Caco-2 (cell line): Measurements from ENCODE around the gene TGM5. TPM values are rescaled to one million over a fixed set of nuclear protein-coding genes. Genes with fewer than 3 reads are reported as not detected.
"Not testable (repeated sequence)": the region's sequence is repeated elsewhere in the genome, so short reads cannot be mapped to it uniquely, and the experiment has no call there.

Experiments used
- BruUV-seq: library from RNA; stranded (reverse); fragments of 400-500 nt; replicated peaks from 2 replicates; lab custom pipeline; 2021; lab: Mats Ljungman, UMichigan
- CTCF ChIA-PET: fragments of 300-600 bp; sonication (Branson Sonifier 250); formaldehyde crosslinking; loops from one replicate; lab custom pipeline; 2022; ENCODE audit warnings: antibody characterized with exemption; lab: Charles Lee
- POLR2A ChIA-PET: fragments of 300-600 bp; sonication (Branson Sonifier 250); formaldehyde crosslinking; loops from one replicate; lab custom pipeline; 2022; ENCODE audit warnings: antibody characterized with exemption; lab: Charles Lee
- DNase-seq, 2 experiments: peaks; one replicate each; pipeline versions ENCODE4 v3.0.0 to v3.0.0-alpha.2; 2020 to 2022
- H3K27me3 ChIP-seq: replicated peaks from 2 replicates; pipeline ENCODE4 v1.6.0; 2011; ENCODE audit warnings: low read length; ENCODE audit not compliant: control insufficient read depth, insufficient read depth
- H3K36me3 ChIP-seq: 2 replicates; pipeline ENCODE4 v1.5.1; 2011; ENCODE audit warnings: low read length; ENCODE audit not compliant: control insufficient read depth, insufficient read depth
- H3K4me1 ChIP-seq: fragments of 250-450 bp; sonication (Bioruptor Pico); 2 replicates; pipeline ENCODE4 v1.5.1; 2020; ENCODE audit warnings: mild to moderate bottlenecking
- H3K4me3 ChIP-seq: 2 replicates; pipeline ENCODE4 v1.5.1; 2011; ENCODE audit warnings: low read depth, mild to moderate bottlenecking, control low read depth, low read length
- H3K9me3 ChIP-seq: fragments of 250-450 bp; sonication (Bioruptor Pico); 2 replicates; pipeline ENCODE4 v1.5.1; 2020; ENCODE audit warnings: mild to moderate bottlenecking, moderate library complexity
- H3K27ac Mint-ChIP-seq: one replicate; pipeline ENCODE4 v1.8.0; 2022; ENCODE audit warnings: mixed read lengths; ENCODE audit not compliant: unreplicated experiment
- H3K27me3 Mint-ChIP-seq: one replicate; pipeline ENCODE4 v1.8.0; 2022; ENCODE audit warnings: mixed read lengths; ENCODE audit not compliant: insufficient read depth, unreplicated experiment
- H3K36me3 Mint-ChIP-seq: one replicate; pipeline ENCODE4 v1.8.0; 2022; ENCODE audit warnings: mild to moderate bottlenecking, mixed read lengths; ENCODE audit not compliant: insufficient read depth, unreplicated experiment
- H3K4me1 Mint-ChIP-seq: one replicate; pipeline ENCODE4 v1.8.0; 2022; ENCODE audit warnings: low read depth, mixed read lengths; ENCODE audit not compliant: unreplicated experiment
- H3K4me3 Mint-ChIP-seq: one replicate; pipeline ENCODE4 v1.8.0; 2022; ENCODE audit warnings: mild to moderate bottlenecking, moderate library complexity, mixed read lengths; ENCODE audit not compliant: unreplicated experiment
- H3K9me3 Mint-ChIP-seq: one replicate; pipeline ENCODE4 v1.8.0; 2022; ENCODE audit warnings: mixed read lengths; ENCODE audit not compliant: unreplicated experiment
- intact Hi-C: fragments of 100-400 bp; cut with micrococcal nuclease; formaldehyde crosslinking; loops from one replicate; pipeline ENCODE4 v1.10.0; 2022; ENCODE audit not compliant: unreplicated experiment
- total RNA-seq: library from RNA; stranded (reverse); gene quantifications from 2 replicates; pipeline ENCODE4 v1.2.3, GENCODE V29; 2022
- TF ChIP-seq, protein P1 (sequence below), 2 experiments: fragments of 200-600 bp in 1 of 2; IDR thresholded peaks; 1 replicate in 1 of 2; 2 replicates in 1 of 2; pipeline versions ENCODE4 v1.5.1 to v1.8.0; 2011 to 2022; ENCODE audit warnings: antibody characterized with exemption in 1 of 2, control low read depth in 1 of 2, inconsistent platforms in 1 of 2, low read depth in 1 of 2, low read length in 1 of 2, mild to moderate bottlenecking in 1 of 2, moderate library complexity in 1 of 2; ENCODE audit not compliant: insufficient read depth in 1 of 2, severe bottlenecking in 1 of 2, unreplicated experiment in 1 of 2

TGM5 gene
- total RNA-seq, 1 experiment from 2014 or later: not detected

DNA sequence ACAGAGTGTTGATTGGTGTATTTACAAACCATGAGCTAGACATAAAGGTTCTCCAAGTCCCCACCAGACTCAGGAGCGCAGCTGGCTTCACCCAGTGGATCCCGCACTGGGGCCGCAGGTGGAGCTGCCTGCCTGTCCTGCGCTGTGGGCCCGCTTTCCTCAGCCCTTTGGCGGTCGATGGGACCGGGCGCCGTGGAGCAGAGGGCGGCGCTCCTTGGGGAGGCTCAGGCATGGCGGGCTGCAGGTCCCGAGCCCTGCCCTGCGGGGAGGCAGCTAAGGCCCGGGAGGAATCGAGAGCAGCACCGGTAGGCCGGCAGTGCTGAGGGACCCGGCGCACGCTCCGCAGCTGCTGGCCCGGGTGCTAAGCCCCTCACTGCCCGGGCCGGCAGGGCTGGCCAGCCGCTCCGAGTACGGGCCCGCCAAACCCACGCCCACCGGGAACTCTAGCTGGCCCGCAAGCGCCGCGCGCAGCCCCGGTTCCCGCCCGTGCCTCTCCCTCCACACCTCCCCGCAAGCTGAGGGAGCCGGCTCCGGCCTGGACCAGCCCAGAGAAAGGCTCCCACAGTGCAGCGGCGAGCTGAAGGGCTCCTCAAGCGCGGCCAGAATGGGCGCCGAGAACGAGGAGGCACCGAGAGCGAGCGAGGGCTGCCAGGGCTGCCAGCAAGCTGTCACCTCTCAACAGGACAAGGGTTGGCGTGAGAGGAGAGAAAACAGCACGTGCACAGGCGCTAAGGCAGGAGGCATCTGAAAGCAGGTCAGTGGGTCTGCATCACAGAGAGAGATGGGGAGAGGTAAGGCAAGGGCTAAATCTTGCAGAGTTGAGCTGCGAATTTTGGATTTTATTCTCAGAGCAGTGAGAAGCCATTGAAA is 40.1 kb downstream of the TGM5 start:
- H3K36me3 Mint-ChIP-seq: no peaks in the 10 kb centered on the region
- TF ChIP-seq, protein P1, sequence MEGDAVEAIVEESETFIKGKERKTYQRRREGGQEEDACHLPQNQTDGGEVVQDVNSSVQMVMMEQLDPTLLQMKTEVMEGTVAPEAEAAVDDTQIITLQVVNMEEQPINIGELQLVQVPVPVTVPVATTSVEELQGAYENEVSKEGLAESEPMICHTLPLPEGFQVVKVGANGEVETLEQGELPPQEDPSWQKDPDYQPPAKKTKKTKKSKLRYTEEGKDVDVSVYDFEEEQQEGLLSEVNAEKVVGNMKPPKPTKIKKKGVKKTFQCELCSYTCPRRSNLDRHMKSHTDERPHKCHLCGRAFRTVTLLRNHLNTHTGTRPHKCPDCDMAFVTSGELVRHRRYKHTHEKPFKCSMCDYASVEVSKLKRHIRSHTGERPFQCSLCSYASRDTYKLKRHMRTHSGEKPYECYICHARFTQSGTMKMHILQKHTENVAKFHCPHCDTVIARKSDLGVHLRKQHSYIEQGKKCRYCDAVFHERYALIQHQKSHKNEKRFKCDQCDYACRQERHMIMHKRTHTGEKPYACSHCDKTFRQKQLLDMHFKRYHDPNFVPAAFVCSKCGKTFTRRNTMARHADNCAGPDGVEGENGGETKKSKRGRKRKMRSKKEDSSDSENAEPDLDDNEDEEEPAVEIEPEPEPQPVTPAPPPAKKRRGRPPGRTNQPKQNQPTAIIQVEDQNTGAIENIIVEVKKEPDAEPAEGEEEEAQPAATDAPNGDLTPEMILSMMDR (IDR thresholded peaks at IDR 0.05; ENCODE audit: insufficient read depth in 1 of 2, low read depth in 1 of 2, low read length in 1 of 2, severe bottlenecking in 1 of 2, unreplicated experiment in 1 of 2): no peak
- Histone ChIP-seq H3K27me3 (no peaks in the 10 kb centered on the region), H3K4me1 (no peaks in the 10 kb centered on the region), H3K9me3 (no peaks in the 10 kb centered on the region), H3K4me3 (no peak overlapping the region), H3K36me3 (no peaks in the 10 kb centered on the region)
- H3K27ac Mint-ChIP-seq: no peak overlapping the region
- no peaks in the 10 kb centered on the region for H3K9me3 Mint-ChIP-seq
- BruUV-seq: no TSS peak
- H3K27me3 Mint-ChIP-seq: peaks cover 2% of the 10 kb centered on the region
- ChIA-PET POLR2A (no interaction called here), CTCF (interaction anchor here (1.5 to 1.9 kb wide), 3 partner anchors 22 to 59 kb away, joined by 12 to 59 read pairs (median 13); no protein-coding TSS in a partner anchor)
- DNase-seq: no peak
- intact Hi-C loops: no loop called here
- no peaks in the 10 kb centered on the region for H3K4me1 Mint-ChIP-seq
- no peak overlapping the region for H3K4me3 Mint-ChIP-seq

DNA sequence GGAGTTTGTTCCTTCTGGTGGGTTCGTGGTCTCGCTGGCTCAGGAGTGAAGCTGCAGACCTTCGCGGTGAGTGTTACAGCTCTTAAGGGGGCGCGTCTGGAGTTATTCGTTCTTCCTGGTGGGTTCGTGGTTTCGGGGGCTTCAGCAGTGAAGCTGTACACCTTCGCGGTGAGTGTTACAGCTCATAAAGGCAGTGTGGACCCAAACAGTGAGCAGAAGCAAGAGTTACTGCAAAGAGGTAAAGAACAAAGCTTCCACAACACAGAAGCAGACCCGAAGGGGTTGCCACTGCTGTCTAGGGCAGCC is 40.8 kb downstream of the TGM5 start:
- DNase-seq, H3K4me1 Mint-ChIP-seq, H3K4me3 Mint-ChIP-seq, H3K4me1 ChIP-seq, H3K27me3 ChIP-seq, H3K4me3 ChIP-seq, H3K27ac Mint-ChIP-seq, BruUV-seq, H3K36me3 Mint-ChIP-seq, H3K9me3 ChIP-seq, H3K27me3 Mint-ChIP-seq, H3K9me3 Mint-ChIP-seq, H3K36me3 ChIP-seq: not testable (repeated sequence)
- POLR2A ChIA-PET: interaction anchor here (0.9 kb wide), 1 partner anchor 650 kb away, joined by 3 read pairs; the partner anchor contains the start of gene STARD9
- intact Hi-C loops: loop anchor here (1.0 kb wide), 1 partner anchor 59 kb away; no protein-coding TSS in a partner anchor
- CTCF ChIA-PET: interaction anchor here (0.5 to 1.9 kb wide), 15 partner anchors 10 to 557 kb away, joined by 3 to 59 read pairs (median 4); partner anchors contain the start of genes TUBGCP4 and ZSCAN29

DNA sequence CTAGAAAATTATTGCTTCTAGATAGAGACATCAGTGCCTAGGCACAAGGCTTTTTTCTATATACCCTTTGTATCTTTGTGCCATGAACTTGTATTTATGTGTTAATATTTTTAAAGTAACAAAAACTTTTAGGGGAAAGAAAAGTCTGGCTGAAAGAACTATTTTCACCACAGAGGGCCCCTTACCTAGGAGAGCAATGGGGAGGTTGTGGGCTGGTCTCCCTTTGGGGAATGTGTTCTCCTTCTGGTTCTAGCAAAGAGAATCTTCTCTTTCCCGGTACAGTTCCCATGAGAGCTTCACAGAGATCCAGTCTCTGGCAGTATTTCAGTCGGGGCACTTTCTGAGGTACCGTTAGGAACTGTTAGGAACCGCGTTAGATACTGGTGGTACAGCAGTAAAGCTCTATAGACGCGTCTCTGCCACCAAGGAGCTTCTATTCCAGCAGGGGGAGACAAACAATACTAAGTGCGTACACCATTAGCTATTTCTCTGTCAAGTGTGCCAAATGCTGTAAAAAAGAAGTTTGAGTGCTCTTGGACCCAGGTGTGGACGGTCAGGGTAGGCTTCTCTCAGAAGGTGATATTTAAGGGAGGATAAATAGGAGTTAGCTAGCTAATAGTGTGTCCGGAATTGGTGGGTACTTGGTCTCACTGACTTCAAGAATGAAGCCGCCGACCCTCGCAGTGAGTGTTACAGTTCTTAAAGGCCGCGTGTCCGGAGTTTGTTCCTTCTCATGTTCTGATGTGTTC is 41.4 kb downstream of the TGM5 start:
- Histone ChIP-seq H3K36me3 (no peaks in the 10 kb centered on the region), H3K9me3 (no peaks in the 10 kb centered on the region), H3K4me1 (no peaks in the 10 kb centered on the region), H3K4me3 (no peak overlapping the region), H3K27me3 (no peaks in the 10 kb centered on the region)
- TF ChIP-seq, protein P1 (IDR thresholded peaks at IDR 0.05; ENCODE audit: insufficient read depth in 1 of 2, low read depth in 1 of 2, low read length in 1 of 2, severe bottlenecking in 1 of 2, unreplicated experiment in 1 of 2): peak; percentile 52 to 77
- POLR2A ChIA-PET: interaction anchor here (0.6 to 0.9 kb wide), 3 partner anchors 446 to 650 kb away, joined by 3 to 7 read pairs (median 4); partner anchors contain the start of genes PDIA3 and STARD9
- Mint-ChIP-seq H3K4me3 (no peak overlapping the region), H3K27me3 (peaks cover 2% of the 10 kb centered on the region), H3K9me3 (no peaks in the 10 kb centered on the region), H3K27ac (no peak overlapping the region), H3K36me3 (no peaks in the 10 kb centered on the region), H3K4me1 (no peaks in the 10 kb centered on the region)
- CTCF ChIA-PET: interaction anchor here (0.5 to 1.9 kb wide), 17 partner anchors 9 to 1458 kb away, joined by 3 to 59 read pairs (median 4); partner anchors contain the start of genes TUBGCP4 and ZSCAN29
- DNase-seq: peak; percentile 47 to 60
- intact Hi-C loops: loop anchor here (1.0 kb wide), 1 partner anchor 60 kb away; no protein-coding TSS in a partner anchor
- BruUV-seq: no TSS peak
